ENCODE measurements around the gene SLC22A7. TPM values are rescaled to one million over a fixed set of nuclear protein-coding genes. Genes with fewer than 3 reads are reported as not detected.

The SLC22A7 gene
- total RNA-seq, 1 experiment from 2014 or later, result not detected

DNA sequence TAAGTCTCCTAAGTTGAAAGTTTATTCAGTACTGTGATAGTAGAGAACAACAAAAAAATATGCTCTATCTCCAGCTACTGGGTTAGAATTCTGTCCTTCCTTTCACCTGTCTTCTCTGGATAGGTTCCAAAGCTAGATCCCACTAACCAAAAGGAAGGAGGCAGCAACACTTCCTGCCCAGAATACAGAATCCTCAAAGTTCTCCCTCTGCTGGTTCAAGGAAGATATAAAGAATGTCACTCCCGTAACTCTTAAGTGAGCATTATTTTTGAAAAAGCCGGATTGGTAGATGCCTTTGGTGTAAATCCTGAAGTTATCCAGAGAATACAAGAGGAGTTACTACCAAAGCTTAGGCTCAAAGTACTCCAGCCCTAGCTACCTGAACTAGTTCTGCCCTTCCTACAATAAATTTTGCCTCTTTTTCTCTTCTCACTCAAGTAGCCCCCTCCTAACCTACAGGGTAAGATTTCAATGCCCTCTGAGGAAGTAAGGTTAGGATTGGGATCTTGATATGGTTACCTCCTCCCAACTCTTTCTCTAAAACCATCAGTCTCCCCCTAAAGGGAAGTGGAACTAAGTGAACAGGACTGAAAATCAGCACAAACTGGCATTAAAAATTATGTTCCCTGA lies 36.5 kb downstream of the SLC22A7 start:
- no peak overlapping the region for H2AFZ ChIP-seq (ENCODE audit: low read length)
- H4K5ac ChIP-seq (ENCODE audit: insufficient read length, low read depth, low read length), result no peak overlapping the region
- no peaks in the 10 kb centered on the region for H3K79me1 ChIP-seq (ENCODE audit: insufficient read depth, low read depth, low read length, poor library complexity, severe bottlenecking)
- no peak overlapping the region for H2BK15ac ChIP-seq (ENCODE audit: low read depth, low read length)
- Mint-ChIP-seq H3K4me3 (no peak overlapping the region), H3K9me3 (no peaks in the 10 kb centered on the region), H3K27me3 (ENCODE audit: low read depth) (no peaks in the 10 kb centered on the region; the same call in none of the 2 replicates), H3K36me3 (ENCODE audit: insufficient read depth in 1 of 3, low read depth in 3 of 3) (peaks cover 3 to 15% (median 9%) of the 10 kb centered on the region in 3 experiments; a peak in 5 of 7 replicates), H3K27ac (peak overlapping the region in 1 of 3 experiments; percentile 50; a peak in 2 of 7 replicates), H3K4me1 (peaks cover 0 to 7% of the 10 kb centered on the region in 2 experiments; a peak in 2 of 4 replicates)
- no peaks in the 10 kb centered on the region for H3K4me1 ChIP-seq (ENCODE audit: insufficient read depth, low read length)
- no peak overlapping the region for H3K27ac ChIP-seq (ENCODE audit: insufficient read length, low read depth, low read length)
- no peak overlapping the region for H3K18ac ChIP-seq (ENCODE audit: insufficient read length, low read depth, low read length)
- DNase-seq, result peak; percentile 36
- H3K4ac ChIP-seq (ENCODE audit: low read depth, low read length), result no peak overlapping the region
- H4K8ac ChIP-seq (replicated peaks; ENCODE audit: insufficient read length, low read depth, low read length), result no peak overlapping the region
- no peak overlapping the region for H2BK120ac ChIP-seq (ENCODE audit: low read depth, low read length, poor library complexity, severe bottlenecking)
- no peaks in the 10 kb centered on the region for H3K79me2 ChIP-seq (ENCODE audit: insufficient read depth, low read length)
- H3T11ph ChIP-seq (ENCODE audit: low read length), result no peak overlapping the region
- no peak overlapping the region for H3K9ac ChIP-seq (ENCODE audit: extremely low read depth, insufficient read length, low read length)
- no peak overlapping the region for H2BK12ac ChIP-seq (ENCODE audit: insufficient read length, low read depth, low read length)
- H3K4me2 ChIP-seq (ENCODE audit: insufficient read depth, insufficient read length, low read length), result no peak overlapping the region
- H2BK20ac ChIP-seq (ENCODE audit: low read depth, low read length, poor library complexity, severe bottlenecking), result no peak overlapping the region
- no peaks in the 10 kb centered on the region for H4K20me1 ChIP-seq (ENCODE audit: control insufficient read depth, insufficient read depth, insufficient read length)
- no peaks in the 10 kb centered on the region for H3K27me3 ChIP-seq (ENCODE audit: insufficient read depth, low read length)
- no peak overlapping the region for H2AK5ac ChIP-seq (ENCODE audit: insufficient read length, low read length)
- H3K23me2 ChIP-seq (ENCODE audit: insufficient read length, low read depth, low read length, poor library complexity, severe bottlenecking), result no peaks in the 10 kb centered on the region
- H3K9me3 ChIP-seq (ENCODE audit: control insufficient read depth, low read depth, low read length), result no peaks in the 10 kb centered on the region
- no peak overlapping the region for H2BK5ac ChIP-seq (ENCODE audit: insufficient read length, low read length)
- no peak overlapping the region for H4K91ac ChIP-seq (ENCODE audit: insufficient read length, low read depth, low read length)
- H3K56ac ChIP-seq (ENCODE audit: insufficient read length, low read depth, low read length), result no peak overlapping the region
- peak; percentile 80 for TF ChIP-seq CTCF (conservative IDR thresholded peaks at IDR 0.05)
- H3K23ac ChIP-seq (ENCODE audit: insufficient read length, low read depth, low read length), result no peak overlapping the region
- no peak overlapping the region for H3K14ac ChIP-seq (ENCODE audit: insufficient read depth, low read length)
- no CpG with 5 or more reads among the region's 2 CpGs for WGBS (ENCODE audit: extremely low coverage, insufficient read length, low lambda C conversion rate)

Data from H9 (cell line).